Gastroesophageal sphincter (tissue), 3 donors: ENCODE data around the gene ZKSCAN2.

Experiments
- POLR2AphosphoS5 ChIP-seq: sonication (generic); formaldehyde crosslinking; IDR thresholded peaks from one replicate; pipeline ENCODE4 v1.6.1; 2017; ENCODE audit warnings: antibody characterized with exemption
- TF ChIP-seq, protein P1 (sequence below), 4 experiments: fragments of 200-600 bp in 2 of 4; fragments of 450-650 bp in 2 of 4; sonication (generic) in 1 of 4; IDR thresholded peaks; one replicate each; pipeline ENCODE4 v1.5.1; 2017 to 2019; ENCODE audit warnings: antibody characterized with exemption in 4 of 4, mild to moderate bottlenecking in 2 of 4, moderate library complexity in 2 of 4

DNA sequence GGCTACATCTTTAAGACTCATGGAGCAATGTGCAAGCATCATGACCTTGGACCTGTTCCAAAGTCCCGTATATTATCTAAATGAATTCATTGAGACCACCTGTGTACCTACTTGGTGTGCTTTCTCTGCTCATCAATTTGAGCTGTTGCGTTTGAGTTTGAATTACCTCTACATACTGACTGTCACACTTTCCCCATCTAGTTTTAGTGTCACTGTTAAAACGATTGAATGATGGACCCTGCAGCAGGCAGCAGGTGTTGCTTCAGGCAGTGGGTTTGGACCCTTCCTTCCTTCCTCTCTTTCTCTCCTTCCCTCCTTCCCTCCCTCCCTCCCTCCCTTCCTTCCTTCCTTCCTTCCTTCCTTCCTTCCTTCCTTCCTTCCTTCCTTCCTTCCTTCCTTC is 33.9 kb upstream of the ZKSCAN2 start:
- no peak for TF ChIP-seq POLR2AphosphoS5
- TF ChIP-seq, protein P1, sequence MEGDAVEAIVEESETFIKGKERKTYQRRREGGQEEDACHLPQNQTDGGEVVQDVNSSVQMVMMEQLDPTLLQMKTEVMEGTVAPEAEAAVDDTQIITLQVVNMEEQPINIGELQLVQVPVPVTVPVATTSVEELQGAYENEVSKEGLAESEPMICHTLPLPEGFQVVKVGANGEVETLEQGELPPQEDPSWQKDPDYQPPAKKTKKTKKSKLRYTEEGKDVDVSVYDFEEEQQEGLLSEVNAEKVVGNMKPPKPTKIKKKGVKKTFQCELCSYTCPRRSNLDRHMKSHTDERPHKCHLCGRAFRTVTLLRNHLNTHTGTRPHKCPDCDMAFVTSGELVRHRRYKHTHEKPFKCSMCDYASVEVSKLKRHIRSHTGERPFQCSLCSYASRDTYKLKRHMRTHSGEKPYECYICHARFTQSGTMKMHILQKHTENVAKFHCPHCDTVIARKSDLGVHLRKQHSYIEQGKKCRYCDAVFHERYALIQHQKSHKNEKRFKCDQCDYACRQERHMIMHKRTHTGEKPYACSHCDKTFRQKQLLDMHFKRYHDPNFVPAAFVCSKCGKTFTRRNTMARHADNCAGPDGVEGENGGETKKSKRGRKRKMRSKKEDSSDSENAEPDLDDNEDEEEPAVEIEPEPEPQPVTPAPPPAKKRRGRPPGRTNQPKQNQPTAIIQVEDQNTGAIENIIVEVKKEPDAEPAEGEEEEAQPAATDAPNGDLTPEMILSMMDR (IDR thresholded peaks at IDR 0.05), result no peak
